ENCODE data around the gene TECPR2.

The TECPR2 gene

GRCh38 chr14:102485693-102486512, 123.2 kb downstream of the TECPR2 start:
- no peak for DNase-seq (ENCODE audit: low read depth)
- H3K4me3 ChIP-seq (ENCODE audit: low read depth, low read length): no peak overlapping the region

- DNase-seq (ENCODE audit: low read depth): no peak
- H3K4me3 ChIP-seq (ENCODE audit: low read depth, low read length): no peak overlapping the region
These were observed 123.9 kb downstream of the TECPR2 start for GRCh38 chr14:102486513-102487203.

- DNase-seq (ENCODE audit: low read depth): no peak
- H3K4me3 ChIP-seq (ENCODE audit: low read depth, low read length): no peak overlapping the region
These were observed 124.5 kb downstream of the TECPR2 start for GRCh38 chr14:102487204-102487577.

- no peak overlapping the region for H3K4me3 ChIP-seq (ENCODE audit: low read depth, low read length)
- no peak for DNase-seq (ENCODE audit: low read depth)
These were observed 127.7 kb downstream of the TECPR2 start for GRCh38 chr14:102490456-102490855.

GRCh38 chr14:102491366-102491765, 128.6 kb downstream of the TECPR2 start:
- H3K4me3 ChIP-seq (ENCODE audit: low read depth, low read length): no peak overlapping the region
- no peak for DNase-seq (ENCODE audit: low read depth)

- no peak for DNase-seq (ENCODE audit: low read depth)
- no peak overlapping the region for H3K4me3 ChIP-seq (ENCODE audit: low read depth, low read length)
These were observed 129.2 kb downstream of the TECPR2 start for GRCh38 chr14:102491786-102492530.

GRCh38 chr14:102492531-102492910, 129.8 kb downstream of the TECPR2 start:
- DNase-seq (ENCODE audit: low read depth): no peak
- H3K4me3 ChIP-seq (ENCODE audit: low read depth, low read length): no peak overlapping the region

- DNase-seq (ENCODE audit: low read depth): no peak
- no peak overlapping the region for H3K4me3 ChIP-seq (ENCODE audit: low read depth, low read length)
These were observed 130.4 kb downstream of the TECPR2 start for GRCh38 chr14:102493096-102493495.

GRCh38 chr14:102493585-102493984, 130.8 kb downstream of the TECPR2 start:
- no peak for DNase-seq (ENCODE audit: low read depth)

GRCh38 chr14:102495491-102496330, 133.0 kb downstream of the TECPR2 start:
- H3K4me3 ChIP-seq (ENCODE audit: low read depth, low read length): no peak overlapping the region
- DNase-seq (ENCODE audit: low read depth): no peak

More at GRCh38 chr14:102493585-102493984, 130.8 kb downstream of the TECPR2 start:
- no peak overlapping the region for H3K4me3 ChIP-seq (ENCODE audit: low read depth, low read length)

- H3K4me3 ChIP-seq (ENCODE audit: low read depth, low read length): no peak overlapping the region
- DNase-seq (ENCODE audit: low read depth): no peak
These were observed 133.6 kb downstream of the TECPR2 start for GRCh38 chr14:102496331-102496691.

- no peak overlapping the region for H3K4me3 ChIP-seq (ENCODE audit: low read depth, low read length)
- DNase-seq (ENCODE audit: low read depth): no peak
These were observed 134.4 kb downstream of the TECPR2 start for GRCh38 chr14:102496958-102497744.

GRCh38 chr14:102497998-102498677, 135.4 kb downstream of the TECPR2 start:
- no peak overlapping the region for H3K4me3 ChIP-seq (ENCODE audit: low read depth, low read length)
- DNase-seq (ENCODE audit: low read depth): no peak

- H3K4me3 ChIP-seq (ENCODE audit: low read depth, low read length): no peak overlapping the region
These were observed 136.0 kb downstream of the TECPR2 start for GRCh38 chr14:102498678-102499265.

GRCh38 chr14:102499401-102500157, 136.8 kb downstream of the TECPR2 start:
- no peak overlapping the region for H3K4me3 ChIP-seq (ENCODE audit: low read depth, low read length)
- DNase-seq (ENCODE audit: low read depth): no peak

More at GRCh38 chr14:102498678-102499265, 136.0 kb downstream of the TECPR2 start:
- no peak for DNase-seq (ENCODE audit: low read depth)

GRCh38 chr14:102500158-102500662, 137.5 kb downstream of the TECPR2 start:
- peak; percentile 75 for DNase-seq (ENCODE audit: low read depth)
- H3K4me3 ChIP-seq (ENCODE audit: low read depth, low read length): no peak overlapping the region

GRCh38 chr14:102500713-102501112, 138.0 kb downstream of the TECPR2 start:
- no peak overlapping the region for H3K4me3 ChIP-seq (ENCODE audit: low read depth, low read length)
- DNase-seq (ENCODE audit: low read depth): no peak
